NCI-H2227 treated with DMSO at 0.1 percent for 48 hours (cell line): Measurements from ENCODE around the gene MSL3B.
"Not testable (repeated sequence)": the region's sequence is repeated elsewhere in the genome, so short reads cannot be mapped to it uniquely, and the experiment has no call there.

Experiments
- DNase-seq: peaks from one replicate; lab custom pipeline; 2025; lab: John Stamatoyannopoulos, UW

The MSL3B gene

DNA sequence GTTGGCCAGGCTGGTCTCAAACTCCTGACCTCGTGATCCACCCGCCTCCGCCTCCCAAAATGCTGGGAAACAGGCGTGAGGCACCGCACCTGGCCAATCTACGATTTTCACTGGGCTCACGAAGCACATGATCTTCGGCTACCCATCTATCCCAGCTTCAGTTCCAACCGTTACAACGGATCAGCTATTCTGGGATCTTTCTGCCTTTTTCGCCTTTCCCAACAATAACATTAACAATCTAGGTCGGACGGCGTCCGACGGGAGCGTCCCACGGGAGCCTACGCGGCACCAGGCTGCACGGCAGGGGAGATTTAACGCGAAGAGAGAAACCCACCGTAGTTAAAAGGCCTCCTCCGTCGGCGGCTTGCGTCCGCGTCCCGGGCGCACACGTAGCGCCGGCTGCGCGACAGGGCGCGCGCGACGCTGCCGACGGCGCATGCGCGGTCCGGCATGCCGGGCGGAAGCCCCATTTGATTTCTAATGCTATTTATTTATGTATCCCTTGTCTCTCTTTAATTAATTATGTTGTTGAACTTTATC is at the start of gene MSL3B:
TSS of gene MSL3B (minus strand) at position 394 of the 540 bp plus-strand sequence.
- peak; percentile 57 for DNase-seq

DNA sequence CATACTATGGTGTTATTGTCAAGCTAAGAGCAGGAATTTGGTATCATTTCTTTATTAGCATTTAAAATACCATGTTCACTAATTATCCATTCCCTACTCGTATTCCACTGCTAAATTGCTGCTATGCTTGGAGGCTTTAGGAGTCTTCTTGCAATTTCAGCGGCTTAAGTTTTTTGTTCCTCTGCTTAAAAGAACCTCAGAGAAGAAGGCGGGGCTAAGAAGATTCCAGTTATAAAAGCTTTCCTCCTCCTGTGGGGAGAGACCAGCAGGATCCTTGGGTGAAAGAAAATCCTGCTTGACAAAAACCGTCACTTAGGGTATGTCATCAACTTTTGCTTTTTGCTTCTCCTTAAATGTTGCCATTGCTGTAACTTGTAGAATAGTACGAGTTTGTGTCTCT is 48.9 kb upstream of the MSL3B start, which contains the start of gene TRPM8:
TSS of gene TRPM8 (plus strand) at position 258 of the 400 bp plus-strand sequence. CDS start 9,165 bp downstream, outside the sequence.
- peak; percentile 4 for DNase-seq

DNA sequence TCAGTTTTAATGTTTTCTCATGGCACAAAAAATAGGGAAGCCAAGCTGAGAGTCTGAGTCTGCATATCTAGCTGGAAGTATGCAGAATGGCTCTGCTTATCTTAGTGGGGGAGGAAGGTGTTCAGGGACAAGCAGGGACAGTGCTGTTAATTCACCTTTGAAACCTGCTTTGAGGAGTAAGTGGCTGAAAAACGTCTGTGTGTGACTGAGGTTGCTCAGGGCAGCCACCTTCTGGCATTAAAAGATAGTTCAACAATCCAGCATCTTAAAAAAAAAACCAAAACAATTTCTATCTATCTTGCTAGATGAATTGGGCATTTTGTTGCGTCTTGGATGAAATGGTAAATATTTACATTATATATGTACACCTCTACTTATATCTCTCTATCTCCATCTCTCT is 46.9 kb upstream of the MSL3B start:
- peak; percentile 3 for DNase-seq

DNA sequence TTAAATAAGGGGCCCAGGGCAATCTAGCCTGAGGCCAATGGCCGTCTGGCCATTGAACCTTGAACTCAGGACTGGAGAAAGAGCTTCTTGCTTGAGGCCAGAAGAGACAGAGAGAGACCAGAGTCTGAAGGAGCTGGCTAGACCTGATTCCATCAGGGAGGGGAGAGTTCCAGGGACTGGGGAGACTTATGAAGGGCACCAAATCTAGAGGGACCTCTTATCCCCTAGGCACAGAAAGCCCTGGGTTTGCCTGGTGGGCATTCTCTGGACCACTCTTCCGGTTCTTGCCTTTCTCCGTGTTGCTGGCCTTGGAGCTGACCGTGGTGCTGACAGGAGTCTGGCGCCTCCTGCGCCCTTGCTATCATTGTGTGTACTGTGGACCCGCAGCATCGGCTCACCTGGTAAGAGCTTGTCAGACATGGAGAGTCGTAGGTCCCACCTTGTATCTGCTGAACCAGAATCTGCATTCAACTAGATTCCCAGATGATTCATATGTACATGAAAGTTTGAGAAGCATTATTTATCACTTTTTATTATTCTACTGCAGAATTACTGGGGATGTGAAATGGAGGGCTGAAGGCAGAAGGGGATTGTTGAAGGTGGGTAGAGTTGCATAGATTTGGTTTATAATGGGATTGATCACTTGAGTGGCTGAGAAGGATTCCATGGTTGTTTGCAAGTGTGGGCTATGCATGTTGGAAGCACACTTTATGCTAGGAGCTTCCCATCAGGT is 44.7 kb upstream of the MSL3B start:
- no peak for DNase-seq

DNA sequence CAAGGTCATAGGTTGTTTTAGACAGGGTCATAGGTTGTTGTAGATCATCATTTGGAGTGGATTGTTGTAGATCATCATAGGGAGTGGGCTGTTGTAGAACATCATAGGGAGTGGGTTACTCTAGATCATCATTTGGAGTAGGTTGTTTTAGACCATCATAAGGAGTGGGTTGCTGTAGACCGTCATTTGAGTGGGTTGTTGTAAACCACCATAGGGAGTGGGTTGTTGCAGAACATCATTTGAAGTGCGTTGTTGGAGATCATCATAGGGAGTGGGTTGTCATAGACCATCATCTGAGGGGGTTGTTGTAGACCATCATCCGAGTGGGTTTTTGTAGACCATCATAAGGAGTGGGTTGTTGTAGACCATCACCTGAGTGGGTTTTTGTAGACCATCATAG is 39.4 kb upstream of the MSL3B start:
- DNase-seq, result no peak

DNA sequence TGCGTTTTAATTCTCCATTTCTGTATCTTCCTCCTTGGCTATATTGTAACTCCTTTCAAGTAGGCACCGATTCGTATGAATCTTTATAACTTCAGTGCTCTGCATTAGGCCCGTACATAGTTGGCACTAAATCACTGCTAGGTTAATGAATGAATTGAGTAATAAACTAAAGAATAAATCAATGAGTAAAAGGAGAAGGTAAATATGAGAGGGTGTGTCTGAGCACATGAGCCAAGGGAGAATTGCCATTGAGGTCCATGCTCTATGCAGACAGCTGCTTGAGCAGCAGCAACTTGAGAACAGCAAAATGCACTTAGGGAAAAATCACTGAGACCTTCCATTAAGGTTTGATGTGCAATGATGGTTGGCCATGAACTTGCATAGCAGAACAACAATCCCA is 37.8 kb upstream of the MSL3B start:
- no peak for DNase-seq

DNA sequence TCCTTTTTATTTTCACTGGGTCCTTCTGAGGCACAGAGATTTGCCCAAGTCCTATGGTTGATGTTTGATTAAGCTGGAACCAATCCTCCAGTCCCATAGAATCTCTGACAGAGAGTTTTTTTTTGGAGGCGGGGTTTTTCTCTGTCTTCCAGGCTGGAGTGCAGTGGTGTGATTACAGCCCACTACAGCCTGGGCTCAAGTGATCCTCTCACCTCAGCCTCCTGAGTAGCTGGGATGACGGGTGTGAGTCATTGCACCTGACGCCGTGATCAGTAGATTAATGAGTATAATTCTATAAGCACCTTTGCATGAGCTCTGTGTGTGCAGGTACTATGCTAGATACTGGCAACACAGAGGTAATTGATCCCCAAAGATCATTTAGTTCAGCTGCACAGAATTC is 33.7 kb upstream of the MSL3B start:
- no peak for DNase-seq

DNA sequence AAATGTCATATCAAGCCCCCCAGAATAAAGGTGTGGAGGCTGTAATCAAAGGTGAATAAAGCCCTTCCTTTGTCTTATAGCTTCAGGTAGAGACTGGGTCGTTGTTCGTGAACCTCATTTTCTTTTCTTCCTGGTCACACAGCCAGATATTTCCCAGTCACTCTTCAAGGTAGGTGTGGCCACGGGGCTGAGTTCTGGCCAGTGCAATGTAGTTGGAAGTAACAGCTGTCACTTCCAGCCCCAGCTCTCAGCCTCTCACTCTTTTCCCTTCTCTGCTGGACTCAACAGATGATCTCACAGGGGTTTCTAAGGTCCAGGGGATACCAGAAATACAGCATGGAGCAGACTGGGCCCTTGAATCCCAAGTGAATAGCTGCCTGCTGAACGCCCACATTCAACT is 33.2 kb upstream of the MSL3B start:
- no peak for DNase-seq

DNA sequence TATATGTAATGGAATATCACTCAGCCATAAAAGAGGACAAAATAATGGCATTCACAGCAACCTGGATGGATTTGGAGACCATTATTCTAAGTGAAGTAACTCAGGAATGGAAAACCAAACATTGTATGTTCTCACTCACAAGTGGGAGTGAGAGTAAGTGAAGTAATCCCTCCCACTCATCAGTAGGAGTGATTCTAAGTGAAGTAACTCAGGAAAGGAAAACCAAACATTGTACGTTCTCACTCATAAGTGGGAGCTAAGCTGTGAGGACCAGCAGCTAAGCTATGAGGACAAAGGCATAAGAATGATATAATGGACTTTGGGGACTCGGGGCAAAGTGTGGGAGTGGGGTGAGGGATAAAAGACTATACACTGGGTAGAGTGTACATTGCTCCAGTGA is 28.1 kb upstream of the MSL3B start:
- not testable (repeated sequence) for DNase-seq

DNA sequence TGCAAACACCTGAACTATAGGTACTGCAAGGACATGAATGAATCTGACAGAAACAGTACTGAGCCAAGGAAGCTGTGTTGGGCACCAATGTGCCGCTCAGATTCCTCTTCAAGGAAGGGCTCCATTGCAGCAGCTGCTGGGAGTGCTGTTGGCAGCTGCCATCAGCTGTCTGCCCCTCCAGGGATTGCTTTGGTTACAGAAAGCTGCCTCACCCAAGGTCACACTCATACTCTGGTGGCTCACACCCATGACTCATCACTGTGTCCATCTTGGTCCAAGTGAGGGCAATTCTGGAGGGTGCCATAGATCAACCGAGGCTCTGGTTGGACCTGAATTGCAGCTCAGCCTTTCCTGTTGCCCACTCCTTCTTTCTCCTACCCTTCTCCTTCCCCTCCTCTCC is 24.6 kb upstream of the MSL3B start:
- DNase-seq, result no peak

DNA sequence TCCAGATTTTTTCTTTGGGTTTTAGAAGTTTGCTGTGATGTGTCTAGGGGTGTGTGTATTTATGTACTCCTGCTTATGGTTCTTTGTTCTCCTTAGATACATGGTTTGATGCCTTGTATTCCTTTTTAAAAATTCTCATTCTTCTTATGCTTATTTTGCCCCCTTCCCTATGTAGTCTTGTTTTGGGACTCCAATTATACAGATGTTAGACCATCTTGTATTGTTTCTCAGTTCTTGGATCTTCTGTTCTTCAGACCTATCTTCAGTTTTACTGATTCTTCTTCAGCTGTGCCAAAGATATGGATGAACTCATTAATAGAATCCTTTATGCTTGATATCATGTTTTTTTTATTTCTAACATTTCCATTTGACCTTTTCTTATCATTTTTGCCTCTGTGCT is 14.2 kb upstream of the MSL3B start:
- no peak for DNase-seq

DNA sequence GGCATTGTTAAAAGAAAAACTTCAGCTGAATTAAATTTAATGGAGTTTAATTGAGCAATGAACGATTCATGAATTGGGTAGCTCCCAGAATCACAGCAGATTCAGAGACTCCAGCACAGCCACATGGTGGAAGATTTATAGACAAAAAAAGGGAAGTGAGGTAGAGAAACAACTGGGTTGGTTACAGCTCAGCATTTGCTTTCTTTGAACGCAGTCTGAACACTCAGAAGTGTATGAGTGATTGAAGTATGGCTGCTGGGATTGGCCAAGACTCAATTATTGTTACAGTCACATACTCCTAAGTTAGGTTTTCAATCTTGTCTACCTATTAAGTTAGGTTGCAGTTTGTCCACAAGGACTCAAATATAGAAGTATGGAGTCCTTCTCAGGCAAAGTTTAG is 3.9 kb upstream of the MSL3B start:
- not testable (repeated sequence) for DNase-seq

DNA sequence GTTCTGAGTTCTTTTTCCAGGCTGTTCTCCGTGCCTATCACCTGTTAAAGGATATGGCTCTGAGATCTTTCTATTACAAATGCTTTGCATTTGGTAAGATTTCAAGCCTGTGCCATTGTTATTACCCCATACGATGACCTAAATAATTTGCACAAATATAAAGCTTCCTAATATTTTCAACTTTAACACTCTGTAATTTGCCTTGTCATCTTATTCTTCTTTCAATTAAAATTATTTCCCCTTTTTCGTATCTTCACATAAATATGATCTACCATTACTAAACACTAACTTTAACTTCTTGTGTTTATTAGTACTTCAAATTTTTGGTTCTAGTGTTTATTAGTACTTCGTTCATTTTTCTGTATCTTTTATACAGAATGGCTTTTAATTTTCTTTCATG is 3.2 kb upstream of the MSL3B start:
- no peak for DNase-seq

DNA sequence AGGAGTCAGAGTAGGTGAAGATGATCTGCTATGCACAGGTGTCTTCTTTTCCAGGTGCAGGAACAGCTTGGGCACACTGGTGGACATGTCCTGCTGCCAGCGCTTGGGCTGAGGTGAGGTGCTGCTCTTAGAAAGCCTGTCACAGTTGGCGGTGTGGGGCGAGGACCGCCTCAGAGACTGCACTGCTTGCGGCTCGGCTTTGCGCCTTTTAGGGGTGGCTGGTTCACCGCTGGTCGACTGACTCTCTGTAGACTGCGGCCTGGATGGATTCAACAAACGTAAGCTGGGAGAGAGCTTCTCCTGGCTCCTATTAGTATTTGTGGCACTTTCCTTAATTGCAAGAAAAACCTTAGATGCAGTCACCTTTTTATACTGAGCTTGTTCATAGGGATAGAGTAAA is 1.7 kb downstream of the MSL3B start:
- DNase-seq, result no peak

DNA sequence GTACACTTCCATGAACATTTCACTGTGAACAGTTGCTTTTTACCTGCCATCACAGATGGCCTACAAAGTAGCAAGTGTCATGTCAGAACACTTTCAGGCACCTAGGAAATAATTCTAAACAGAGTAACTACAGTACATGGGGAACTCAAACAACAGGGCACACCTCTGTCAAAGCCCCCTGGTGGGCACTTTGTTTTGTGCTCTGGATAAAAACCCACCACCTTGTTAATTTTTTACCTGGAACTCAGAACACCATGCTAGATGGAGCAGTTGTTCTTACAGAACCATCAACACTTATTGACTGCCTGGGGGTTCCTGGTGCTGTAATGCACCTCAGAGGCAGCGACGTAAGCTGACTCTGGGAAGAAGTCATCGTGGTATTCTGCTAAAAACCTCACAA is 2.3 kb downstream of the MSL3B start:
- DNase-seq, result no peak

DNA sequence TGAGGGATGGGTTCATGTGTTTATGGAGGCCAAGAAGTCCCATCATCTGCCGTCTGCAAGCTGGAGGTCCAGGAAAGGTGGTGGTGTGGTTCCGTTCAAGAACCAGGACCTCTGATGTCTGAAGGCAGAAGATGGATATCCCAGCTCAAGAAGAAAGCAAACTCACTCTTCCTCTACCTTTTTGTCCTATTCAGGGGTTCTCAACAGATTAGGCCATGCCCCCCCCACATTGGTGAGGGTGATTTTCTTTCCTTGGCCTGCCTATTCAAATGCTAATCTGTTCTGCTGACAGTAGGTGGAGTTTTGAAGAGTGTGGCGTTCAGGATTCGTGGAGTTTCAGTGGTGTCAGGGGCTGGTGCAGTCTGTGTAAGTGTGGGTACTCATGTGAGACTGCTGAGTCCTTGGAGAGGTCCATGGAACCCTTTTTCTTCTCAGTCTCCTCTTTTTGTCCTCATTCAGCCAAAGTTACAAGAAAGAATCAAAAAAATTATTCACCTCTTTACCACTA is 5.9 kb downstream of the MSL3B start:
- DNase-seq, result no peak

DNA sequence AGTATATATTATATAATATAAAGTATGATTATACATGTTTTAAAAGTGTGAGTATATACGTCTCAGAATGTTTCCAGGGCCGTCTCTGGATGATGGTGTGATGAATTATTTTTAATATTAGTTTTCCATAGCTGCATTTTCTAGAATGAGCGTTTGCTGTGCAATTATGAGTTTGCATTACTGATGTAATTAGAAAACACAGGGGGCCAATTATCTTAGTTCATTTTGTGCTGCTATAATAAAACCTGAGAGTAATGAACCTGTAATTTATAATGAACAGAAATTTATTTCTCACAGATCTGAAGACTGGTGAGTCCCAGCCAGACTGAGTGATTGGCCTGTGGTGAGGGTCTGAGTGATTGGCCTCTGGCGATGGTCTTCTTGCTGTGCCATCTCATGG is 9.9 kb downstream of the MSL3B start:
- DNase-seq, result no peak

DNA sequence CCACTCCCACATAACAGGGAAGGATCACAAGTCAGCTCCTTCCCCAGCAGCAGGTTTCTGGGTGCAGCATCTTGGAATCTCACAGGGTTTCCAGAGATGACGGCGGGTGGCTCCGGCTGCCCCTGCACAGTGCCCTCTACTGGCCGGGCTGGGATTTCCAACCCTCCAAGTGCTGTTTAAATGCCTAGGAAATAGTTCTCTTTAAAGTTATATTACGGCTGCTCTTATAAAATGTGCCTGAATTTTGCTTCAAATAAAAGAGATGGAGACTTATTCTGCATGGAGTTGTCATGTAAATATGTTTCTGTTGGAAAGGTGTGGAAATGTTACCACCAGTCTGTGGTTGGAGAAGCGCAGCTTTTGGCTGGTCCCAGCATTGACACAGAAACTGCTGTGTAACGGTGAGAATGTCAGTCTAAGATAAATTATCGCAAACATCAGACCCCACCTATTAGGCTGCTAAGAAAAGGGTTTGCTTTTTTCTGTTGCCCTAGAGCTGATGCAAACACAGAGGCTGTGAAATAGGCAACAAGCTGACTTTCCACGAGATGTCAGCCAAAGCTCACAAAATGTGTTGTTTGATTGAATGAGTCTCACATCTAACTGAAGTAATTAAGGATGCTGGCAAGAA is 10.6 kb downstream of the MSL3B start:
- no peak for DNase-seq

DNA sequence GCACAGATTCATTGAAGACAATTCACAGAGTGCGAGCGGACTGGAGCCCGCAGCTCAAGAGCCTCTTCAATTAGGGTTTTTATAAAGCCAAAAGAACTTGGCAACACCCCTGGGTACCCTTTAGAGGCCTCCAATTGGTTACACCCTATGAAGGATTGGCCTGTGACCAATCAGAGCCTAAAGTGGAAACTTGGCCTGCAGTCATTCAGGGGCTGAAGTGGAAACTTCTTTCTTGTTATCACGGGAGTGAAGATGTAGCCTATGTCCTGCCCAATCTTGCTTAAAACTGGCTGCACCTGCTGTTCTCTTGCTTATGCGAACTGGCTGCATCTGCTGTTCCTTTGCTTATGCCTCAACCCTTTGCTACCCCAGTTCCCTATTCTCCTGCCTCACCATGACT is 12.0 kb downstream of the MSL3B start:
- no peak for DNase-seq

DNA sequence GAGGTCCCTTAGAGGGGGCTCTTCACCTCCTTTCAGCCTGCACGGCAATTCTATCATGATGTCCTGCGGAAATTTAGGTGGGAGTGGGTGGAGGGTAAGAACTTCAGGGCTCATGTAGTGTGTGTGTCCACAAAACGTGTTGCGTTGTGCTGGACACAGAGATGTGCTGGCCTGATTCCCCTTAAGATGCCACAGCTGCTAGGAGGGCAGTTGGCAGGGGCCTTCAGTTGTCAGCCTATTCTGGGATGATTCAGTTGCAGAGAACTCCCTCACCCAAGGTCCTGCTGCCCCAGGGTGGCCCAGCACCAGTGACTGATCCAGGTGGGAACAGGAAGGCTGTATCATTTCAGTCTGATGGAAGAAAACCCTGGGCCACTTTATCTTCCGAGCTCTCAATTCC is 12.8 kb downstream of the MSL3B start:
- no peak for DNase-seq

DNA sequence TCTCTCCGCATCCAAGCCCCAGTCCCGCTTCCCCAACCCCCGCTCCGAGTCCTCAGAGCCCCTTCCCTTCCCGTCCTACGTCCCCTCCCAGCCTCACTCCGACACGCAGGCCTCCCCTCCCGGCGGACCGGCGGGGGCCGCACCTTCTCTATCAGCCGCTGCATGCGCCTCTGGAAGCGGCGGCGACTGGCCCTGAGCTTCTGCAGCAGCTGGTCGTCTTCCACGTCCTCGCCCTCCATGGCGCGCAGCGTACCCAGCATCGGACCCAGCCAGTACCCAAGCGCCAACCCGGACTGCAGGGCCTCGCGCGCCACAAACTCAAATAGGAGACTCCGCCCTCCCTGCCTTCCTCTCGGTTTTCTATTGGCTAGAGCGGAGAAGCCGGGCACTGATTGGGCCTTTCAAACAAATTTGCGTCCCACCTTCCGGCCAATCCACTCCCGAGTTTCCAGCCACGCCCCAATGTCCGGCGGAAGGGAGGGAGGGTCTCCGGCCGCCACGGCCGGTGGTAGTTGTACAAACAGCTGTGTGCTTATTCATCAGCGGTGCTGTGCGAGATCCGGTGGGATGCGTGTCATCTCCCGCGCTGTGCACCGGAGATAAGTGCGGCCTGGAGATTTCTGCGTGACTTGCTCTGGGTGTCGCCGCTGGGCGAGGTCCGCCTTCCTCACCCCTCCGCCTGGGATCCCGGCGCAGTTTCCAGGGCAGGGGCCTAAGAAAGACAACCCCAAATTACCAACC is 13.8 kb downstream of the MSL3B start, which contains the start of gene HJURP:
TSS of gene HJURP (minus strand) at position 295 of the 741 bp plus-strand sequence. CDS start at position 260, 35 bp downstream.
- DNase-seq, result peak; percentile 98

DNA sequence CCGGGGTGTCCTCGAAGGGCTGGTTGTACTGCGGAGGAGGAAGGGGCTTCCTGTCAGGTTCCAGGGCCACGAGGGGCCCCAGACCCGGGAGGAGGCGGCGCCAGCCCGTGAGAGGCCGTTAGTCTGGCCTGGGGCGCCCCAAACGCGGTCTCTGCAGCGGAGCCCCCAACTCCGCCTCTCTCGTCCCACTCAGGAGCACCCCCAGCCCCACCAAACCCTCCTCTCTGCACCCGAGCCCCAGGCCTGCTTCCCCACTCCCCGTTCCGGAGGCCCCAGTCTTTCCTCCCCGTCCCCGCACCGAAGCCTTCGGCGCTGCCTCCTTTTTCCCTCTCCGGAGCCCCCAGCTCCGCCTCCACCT is 14.3 kb downstream of the MSL3B start:
- DNase-seq, result no peak

DNA sequence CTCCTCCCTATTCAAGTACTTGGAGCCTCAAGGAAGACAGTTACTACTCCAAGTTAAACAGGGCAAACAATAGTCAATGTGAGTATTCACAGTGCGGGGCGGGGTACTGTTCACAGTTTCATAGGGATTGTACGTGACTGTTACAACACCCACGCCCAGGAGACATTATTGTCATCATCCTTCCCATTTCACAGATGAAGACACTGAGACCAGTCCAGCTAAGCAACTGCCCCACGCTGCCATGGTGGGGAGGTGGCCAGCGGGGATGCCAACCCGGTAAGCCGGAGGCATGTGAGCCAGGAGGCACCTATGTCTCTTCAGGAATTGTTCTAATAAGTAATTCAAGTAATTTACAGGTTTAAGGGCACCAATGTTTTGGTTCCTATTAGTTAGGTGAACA is 14.8 kb downstream of the MSL3B start:
- DNase-seq, result no peak
